SH-SY5Y (cell line): ENCODE results near the gene FANCL.

ENCODE experiments used
- GATA2 ChIP-seq: IDR thresholded peaks from 2 replicates; pipeline ENCODE4 v1.6.1; 2011; ENCODE audit warnings: mild to moderate bottlenecking, low read depth, low read length
- GATA3 ChIP-seq: IDR thresholded peaks from 2 replicates; pipeline ENCODE4 v1.6.1; 2011; ENCODE audit warnings: low read depth, mild to moderate bottlenecking, low read length, moderate library complexity

GRCh38 chr2:58289029-58289428, 47.9 kb upstream of the FANCL start:
- TF ChIP-seq GATA2 (no peak), GATA3 (no peak)
